Activated naive CD4-positive, alpha-beta T cell treated with anti-CD3 and anti-CD28 coated beads, Interleukin-2, amount 50 U/mL, for 24 hours (primary cell): ENCODE data around the gene KCNJ10.

Experiments used
- H3K27ac Mint-ChIP-seq: one replicate; pipeline ENCODE4 v1.8.0; 2021; ENCODE audit warnings: mild to moderate bottlenecking, mixed read lengths
- H3K27me3 Mint-ChIP-seq: one replicate; pipeline ENCODE4 v1.8.0; 2021; ENCODE audit warnings: mixed read lengths
- H3K36me3 Mint-ChIP-seq: one replicate; pipeline ENCODE4 v1.8.0; 2021; ENCODE audit warnings: mixed read lengths
- H3K4me1 Mint-ChIP-seq: one replicate; pipeline ENCODE4 v1.8.0; 2021; ENCODE audit warnings: mixed read lengths
- H3K4me3 Mint-ChIP-seq: one replicate; pipeline ENCODE4 v1.8.0; 2021; ENCODE audit warnings: mild to moderate bottlenecking, mixed read lengths
- H3K9me3 Mint-ChIP-seq: one replicate; pipeline ENCODE4 v1.8.0; 2021; ENCODE audit warnings: mixed read lengths

KCNJ10 gene

GRCh38 chr1:159968901-159969300 is 101.1 kb downstream of the KCNJ10 start:
- Mint-ChIP-seq H3K36me3 (no peaks in the 10 kb centered on the region), H3K4me3 (no peak overlapping the region)

GRCh38 chr1:159965263-159965662 is 104.7 kb downstream of the KCNJ10 start:
- no peak overlapping the region for H3K4me3 Mint-ChIP-seq
- no peaks in the 10 kb centered on the region for H3K4me1 Mint-ChIP-seq
- H3K27ac Mint-ChIP-seq: no peak overlapping the region
- H3K27me3 Mint-ChIP-seq: peaks cover 10% of the 10 kb centered on the region
- H3K9me3 Mint-ChIP-seq: no peaks in the 10 kb centered on the region
- no peaks in the 10 kb centered on the region for H3K36me3 Mint-ChIP-seq

More at GRCh38 chr1:159968901-159969300, 101.1 kb downstream of the KCNJ10 start:
- peak overlapping the region; percentile 5 for H3K27ac Mint-ChIP-seq
- H3K27me3 Mint-ChIP-seq: peaks cover 7% of the 10 kb centered on the region
- H3K9me3 Mint-ChIP-seq: no peaks in the 10 kb centered on the region
- no peaks in the 10 kb centered on the region for H3K4me1 Mint-ChIP-seq

DNA sequence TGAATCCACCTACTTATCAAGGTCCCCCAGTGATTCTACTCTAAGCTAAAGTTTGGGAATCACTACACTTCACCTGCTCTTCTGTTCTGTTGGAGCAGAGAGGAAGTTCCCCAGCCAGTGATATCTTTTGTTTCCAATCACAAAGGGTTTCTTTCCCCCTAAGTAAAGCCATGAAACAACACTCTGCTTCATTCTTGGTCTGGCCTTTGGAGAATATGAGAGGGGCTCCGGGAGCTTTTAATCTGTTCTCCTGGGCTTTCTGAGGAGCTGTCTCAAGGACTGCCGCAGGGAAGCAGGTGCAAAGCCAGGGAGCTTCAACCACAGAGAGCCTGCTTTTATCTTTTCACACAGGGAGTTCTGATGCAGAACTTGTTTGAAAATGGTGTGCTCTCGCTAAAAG is 105.8 kb downstream of the KCNJ10 start:
- no peaks in the 10 kb centered on the region for H3K9me3 Mint-ChIP-seq
- no peak overlapping the region for H3K27ac Mint-ChIP-seq
- peaks cover 10% of the 10 kb centered on the region for H3K27me3 Mint-ChIP-seq
- no peak overlapping the region for H3K4me3 Mint-ChIP-seq
- H3K36me3 Mint-ChIP-seq: no peaks in the 10 kb centered on the region
- H3K4me1 Mint-ChIP-seq: no peaks in the 10 kb centered on the region

GRCh38 chr1:159962176-159962575 is 107.8 kb downstream of the KCNJ10 start:
- Mint-ChIP-seq H3K27ac (no peak overlapping the region), H3K9me3 (no peaks in the 10 kb centered on the region), H3K4me1 (no peaks in the 10 kb centered on the region), H3K27me3 (peaks cover 8% of the 10 kb centered on the region), H3K36me3 (no peaks in the 10 kb centered on the region), H3K4me3 (no peak overlapping the region)

- no peak overlapping the region for H3K27ac Mint-ChIP-seq
Measured at GRCh38 chr1:159961636-159962035, 108.3 kb downstream of the KCNJ10 start.

GRCh38 chr1:159960721-159961381 is 109.1 kb downstream of the KCNJ10 start:
- Mint-ChIP-seq H3K36me3 (no peaks in the 10 kb centered on the region), H3K4me1 (no peaks in the 10 kb centered on the region), H3K4me3 (no peak overlapping the region), H3K9me3 (no peaks in the 10 kb centered on the region), H3K27me3 (peaks cover 3% of the 10 kb centered on the region), H3K27ac (no peak overlapping the region)

More at GRCh38 chr1:159961636-159962035, 108.3 kb downstream of the KCNJ10 start:
- Mint-ChIP-seq H3K36me3 (no peaks in the 10 kb centered on the region), H3K4me1 (no peaks in the 10 kb centered on the region), H3K4me3 (no peak overlapping the region), H3K9me3 (no peaks in the 10 kb centered on the region), H3K27me3 (peaks cover 7% of the 10 kb centered on the region)

- Mint-ChIP-seq H3K36me3 (no peaks in the 10 kb centered on the region), H3K27ac (no peak overlapping the region), H3K4me3 (no peak overlapping the region), H3K27me3 (peaks cover 3% of the 10 kb centered on the region), H3K4me1 (no peaks in the 10 kb centered on the region), H3K9me3 (no peaks in the 10 kb centered on the region)
Measured at GRCh38 chr1:159959451-159959850, 110.5 kb downstream of the KCNJ10 start.

DNA sequence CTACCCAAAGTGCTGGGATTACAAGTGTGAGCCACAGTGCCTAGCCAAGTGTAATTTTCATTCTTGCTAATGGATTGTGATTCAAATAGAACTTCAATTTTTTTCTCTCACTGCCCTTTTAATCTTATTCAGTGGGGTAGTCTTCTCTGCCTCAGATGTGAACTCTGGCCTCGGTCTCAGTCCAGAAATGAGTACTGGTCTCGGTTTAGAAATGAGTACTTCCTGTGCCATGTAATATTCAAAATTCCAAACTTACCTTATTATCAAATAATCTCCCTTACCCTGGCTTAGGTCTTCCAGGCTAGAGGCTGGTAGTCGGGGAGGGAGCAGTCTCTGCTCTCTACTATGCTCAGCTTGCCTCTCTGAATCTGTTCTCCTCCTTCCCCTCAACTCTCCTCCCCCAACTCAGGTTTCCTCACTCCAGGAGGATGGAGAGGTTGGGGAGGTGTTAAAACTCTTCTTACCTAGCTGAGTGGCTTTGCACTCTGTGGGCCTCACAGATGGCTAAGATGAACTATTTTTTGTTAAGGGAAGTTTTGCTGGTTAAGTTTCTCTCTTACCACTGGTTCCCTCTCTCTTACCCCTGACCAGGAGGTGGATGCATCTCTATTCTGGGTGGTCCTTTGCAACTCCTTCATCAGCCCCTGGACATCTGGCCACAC is 111.1 kb downstream of the KCNJ10 start:
- no peaks in the 10 kb centered on the region for H3K4me1 Mint-ChIP-seq
- no peak overlapping the region for H3K4me3 Mint-ChIP-seq
- no peaks in the 10 kb centered on the region for H3K9me3 Mint-ChIP-seq
- no peaks in the 10 kb centered on the region for H3K36me3 Mint-ChIP-seq
- H3K27me3 Mint-ChIP-seq: peaks cover 6% of the 10 kb centered on the region
- H3K27ac Mint-ChIP-seq: no peak overlapping the region

DNA sequence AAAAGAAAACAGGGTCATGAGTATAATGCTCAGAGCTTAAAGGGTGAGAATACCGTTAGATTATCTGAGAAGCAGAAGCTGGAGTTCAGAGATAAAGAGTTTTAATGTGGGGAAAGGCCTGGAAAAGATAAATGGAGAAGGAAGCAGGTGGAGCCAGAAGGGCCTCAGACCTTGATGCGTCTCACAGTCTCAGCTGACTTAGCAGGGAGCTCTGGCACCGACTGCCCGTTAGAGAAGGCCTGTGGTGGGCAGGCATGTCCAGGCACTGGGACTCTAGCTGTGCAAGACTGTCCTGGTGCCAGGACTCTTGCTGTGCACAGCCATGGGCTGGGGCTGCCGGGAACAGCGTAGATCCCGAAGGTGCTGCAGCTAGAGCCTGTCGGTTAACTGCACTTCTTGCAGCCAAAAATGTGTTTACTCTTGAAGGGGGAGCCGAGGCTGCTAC is 112.1 kb downstream of the KCNJ10 start:
- Mint-ChIP-seq H3K4me3 (no peak overlapping the region), H3K27ac (no peak overlapping the region), H3K36me3 (no peaks in the 10 kb centered on the region), H3K4me1 (no peaks in the 10 kb centered on the region), H3K9me3 (no peaks in the 10 kb centered on the region), H3K27me3 (peaks cover 9% of the 10 kb centered on the region)

DNA sequence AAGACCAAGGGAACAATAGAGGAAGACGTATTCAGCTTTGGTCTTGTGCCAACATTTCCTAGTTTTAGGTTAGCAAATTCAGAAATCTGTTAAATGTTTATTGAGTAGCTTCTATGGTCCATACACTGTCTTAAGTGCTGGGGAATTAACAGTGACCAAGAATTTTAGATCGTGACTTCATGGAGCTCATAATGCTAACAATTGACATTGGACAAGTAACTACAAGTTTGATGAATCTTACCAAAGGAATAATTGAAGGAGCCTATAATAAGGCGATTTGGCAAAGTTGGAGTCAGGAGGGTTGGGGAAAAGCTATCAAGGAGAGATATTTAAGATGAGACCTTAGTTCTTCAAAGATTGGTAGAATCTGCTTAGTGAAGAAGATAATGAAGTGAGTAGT is 114.5 kb downstream of the KCNJ10 start:
- H3K27me3 Mint-ChIP-seq: peaks cover 8% of the 10 kb centered on the region
- no peak overlapping the region for H3K27ac Mint-ChIP-seq
- no peaks in the 10 kb centered on the region for H3K9me3 Mint-ChIP-seq
- H3K4me1 Mint-ChIP-seq: no peaks in the 10 kb centered on the region
- H3K4me3 Mint-ChIP-seq: no peak overlapping the region
- no peaks in the 10 kb centered on the region for H3K36me3 Mint-ChIP-seq

GRCh38 chr1:159953536-159954515 is 116.1 kb downstream of the KCNJ10 start, which contains the start of gene SLAMF9:
SLAMF9 (minus strand) TSS chr1:159954237; CDS start chr1:159954137, 100 bp downstream.
- no peaks in the 10 kb centered on the region for H3K9me3 Mint-ChIP-seq
- H3K27me3 Mint-ChIP-seq: peaks cover 8% of the 10 kb centered on the region
- H3K4me1 Mint-ChIP-seq: no peaks in the 10 kb centered on the region
- H3K27ac Mint-ChIP-seq: no peak within 1 kb of the TSS
- no peak within 1 kb of the TSS for H3K4me3 Mint-ChIP-seq
- no peaks in the 10 kb centered on the region for H3K36me3 Mint-ChIP-seq

GRCh38 chr1:159952932-159953331 is 117.0 kb downstream of the KCNJ10 start:
- H3K9me3 Mint-ChIP-seq: no peaks in the 10 kb centered on the region
- H3K36me3 Mint-ChIP-seq: no peaks in the 10 kb centered on the region
- H3K4me3 Mint-ChIP-seq: no peak overlapping the region
- no peak overlapping the region for H3K27ac Mint-ChIP-seq
- peaks cover 8% of the 10 kb centered on the region for H3K27me3 Mint-ChIP-seq
- no peaks in the 10 kb centered on the region for H3K4me1 Mint-ChIP-seq

- Mint-ChIP-seq H3K27me3 (peaks cover 8% of the 10 kb centered on the region), H3K27ac (no peak overlapping the region), H3K9me3 (no peaks in the 10 kb centered on the region), H3K36me3 (no peaks in the 10 kb centered on the region), H3K4me3 (no peak overlapping the region), H3K4me1 (no peaks in the 10 kb centered on the region)
Measured at GRCh38 chr1:159951551-159951950, 118.4 kb downstream of the KCNJ10 start.

GRCh38 chr1:159951016-159951415 is 118.9 kb downstream of the KCNJ10 start:
- Mint-ChIP-seq H3K9me3 (no peaks in the 10 kb centered on the region), H3K36me3 (no peaks in the 10 kb centered on the region), H3K4me3 (no peak overlapping the region), H3K4me1 (no peaks in the 10 kb centered on the region), H3K27ac (no peak overlapping the region), H3K27me3 (peaks cover 9% of the 10 kb centered on the region)

DNA sequence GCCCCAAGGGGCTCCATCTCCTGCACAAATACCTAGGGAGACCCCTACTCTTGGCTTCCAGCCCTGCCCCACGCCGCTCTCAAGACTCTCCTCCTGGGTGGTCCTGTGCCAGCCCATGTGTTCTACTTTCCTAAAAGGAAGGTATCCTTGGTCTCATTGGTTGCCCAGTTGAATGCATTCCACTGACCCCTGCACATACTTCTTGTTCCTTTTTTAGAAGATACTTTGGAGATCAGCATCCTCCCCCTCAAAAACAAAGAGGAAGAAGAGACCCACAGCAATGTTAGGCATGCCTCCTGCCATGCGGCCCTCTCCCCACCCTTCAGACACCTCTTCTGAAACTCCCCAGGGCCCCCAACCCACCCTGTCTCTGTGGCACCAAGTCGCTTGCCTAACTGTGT is 120.0 kb downstream of the KCNJ10 start:
- Mint-ChIP-seq H3K27ac (no peak overlapping the region), H3K36me3 (no peaks in the 10 kb centered on the region), H3K27me3 (peaks cover 14% of the 10 kb centered on the region), H3K9me3 (no peaks in the 10 kb centered on the region), H3K4me3 (no peak overlapping the region), H3K4me1 (peaks cover 5% of the 10 kb centered on the region)
